IMR-90 (cell line): ENCODE results near the gene BTK. TPM values are rescaled to one million over a fixed set of nuclear protein-coding genes. Genes with fewer than 3 reads are reported as not detected.

Experiments used
- ATAC-seq: fragments of 200-7000 bp; cut with Tn5 transposase; 2 replicates; pipeline ENCODE4 v1.9.1; 2020; ENCODE audit warnings: low read depth, mild to moderate bottlenecking, moderate library complexity
- BruUV-seq: library from RNA; stranded (reverse); fragments of 400-500 nt; replicated peaks from 2 replicates; lab custom pipeline; 2021; lab: Mats Ljungman, UMichigan
- CTCF ChIA-PET: fragments of 300-600 bp; formaldehyde crosslinking; extraction: SDS; loops from one replicate; lab custom pipeline; 2021; ENCODE audit warnings: antibody characterized with exemption; lab: Yijun Ruan, JAX
- POLR2A ChIA-PET: fragments of 300-600 bp; sonication (Branson Sonifier 250); formaldehyde crosslinking; loops from one replicate; lab custom pipeline; 2022; ENCODE audit warnings: antibody characterized with exemption; ENCODE audit not compliant: unreplicated experiment; lab: Charles Lee
- DNase-seq: peaks from one replicate; pipeline ENCODE4 v3.0.0; 2013
- H2AFZ ChIP-seq: replicated peaks from 2 replicates; pipeline ENCODE3; 2013; ENCODE audit warnings: low read length, mild to moderate bottlenecking; ENCODE audit not compliant: poor library complexity
- H2AK5ac ChIP-seq: 2 replicates; pipeline ENCODE4 v1.6.1; 2013; ENCODE audit warnings: low read depth, low read length, inconsistent platforms
- H2AK9ac ChIP-seq: replicated peaks from 2 replicates; pipeline ENCODE3; 2013; ENCODE audit warnings: mild to moderate bottlenecking, low read depth, low read length, moderate library complexity; ENCODE audit not compliant: poor library complexity
- H2BK120ac ChIP-seq: 2 replicates; pipeline ENCODE4 v1.6.1; 2013; ENCODE audit warnings: low read depth, low read length, inconsistent platforms
- H2BK15ac ChIP-seq: 3 replicates; pipeline ENCODE4 v1.6.1; 2013; ENCODE audit warnings: low read depth, low read length, inconsistent platforms
- H2BK20ac ChIP-seq: 2 replicates; pipeline ENCODE4 v1.6.1; 2013; ENCODE audit warnings: low read depth, mild to moderate bottlenecking, inconsistent platforms, low read length, moderate library complexity
- H2BK5ac ChIP-seq: 2 replicates; pipeline ENCODE4 v1.6.1; 2013; ENCODE audit warnings: mild to moderate bottlenecking, low read depth, low read length, inconsistent platforms; ENCODE audit not compliant: poor library complexity, severe bottlenecking
- H3K14ac ChIP-seq: replicated peaks from 2 replicates; pipeline ENCODE4 v1.6.1; 2013; ENCODE audit warnings: low read depth, low read length, inconsistent platforms
- H3K18ac ChIP-seq: 2 replicates; pipeline ENCODE4 v1.6.1; 2013; ENCODE audit warnings: low read depth, low read length, control low read depth
- H3K23ac ChIP-seq: 2 replicates; pipeline ENCODE4 v1.6.1; 2013; ENCODE audit warnings: low read depth, low read length, inconsistent platforms
- H3K27ac ChIP-seq: 2 replicates; pipeline ENCODE4 v1.5.1; 2013; ENCODE audit warnings: mild to moderate bottlenecking, control low read depth, low read length; ENCODE audit not compliant: insufficient read depth
- H3K27me3 ChIP-seq: 2 replicates; pipeline ENCODE4 v1.6.1; 2013; ENCODE audit warnings: low read length; ENCODE audit not compliant: control insufficient read depth, insufficient read depth
- H3K36me3 ChIP-seq: 2 replicates; pipeline ENCODE4 v1.6.1; 2013; ENCODE audit warnings: low read length, mixed read lengths; ENCODE audit not compliant: control insufficient read depth, insufficient read depth
- H3K4ac ChIP-seq: 2 replicates; pipeline ENCODE4 v1.6.1; 2013; ENCODE audit warnings: low read depth, low read length, inconsistent platforms
- H3K4me1 ChIP-seq: 2 replicates; pipeline ENCODE4 v1.6.1; 2013; ENCODE audit warnings: low read length, mixed read lengths; ENCODE audit not compliant: control insufficient read depth, insufficient read depth
- H3K4me2 ChIP-seq: 2 replicates; pipeline ENCODE4 v1.6.1; 2013; ENCODE audit warnings: low read depth, mild to moderate bottlenecking, control low read depth, low read length, moderate library complexity
- H3K4me3 ChIP-seq: 2 replicates; pipeline ENCODE4 v1.5.1; 2013; ENCODE audit warnings: low read depth, mild to moderate bottlenecking, control low read depth, low read length, moderate library complexity; ENCODE audit not compliant: insufficient read depth
- H3K56ac ChIP-seq: 2 replicates; pipeline ENCODE4 v1.6.1; 2013; ENCODE audit warnings: low read length, inconsistent platforms; ENCODE audit not compliant: insufficient read depth; ENCODE audit errors: extremely low read depth
- H3K79me1 ChIP-seq, 2 experiments: 2 replicates each; pipeline ENCODE4 v1.6.1; 2013; ENCODE audit warnings: low read length in 2 of 2, inconsistent platforms in 1 of 2, low read depth in 1 of 2
- H3K9ac ChIP-seq: 2 replicates; pipeline ENCODE4 v1.6.1; 2013; ENCODE audit warnings: low read depth, low read length, control low read depth
- H3K9me1 ChIP-seq: 2 replicates; pipeline ENCODE4 v1.6.1; 2013; ENCODE audit warnings: low read length, inconsistent platforms; ENCODE audit not compliant: insufficient read depth
- H3K9me3 ChIP-seq: 2 replicates; pipeline ENCODE4 v1.6.1; 2013; ENCODE audit warnings: low read length; ENCODE audit not compliant: control insufficient read depth, insufficient read depth
- H4K20me1 ChIP-seq: 2 replicates; pipeline ENCODE4 v1.6.1; 2013; ENCODE audit warnings: low read length, inconsistent platforms; ENCODE audit not compliant: insufficient read depth
- H4K5ac ChIP-seq: 2 replicates; pipeline ENCODE4 v1.6.1; 2013; ENCODE audit warnings: mild to moderate bottlenecking, low read depth, low read length, control low read depth
- H4K8ac ChIP-seq, 2 experiments: 2 replicates each; pipeline ENCODE4 v1.6.1; 2013; ENCODE audit warnings: low read depth in 2 of 2, low read length in 2 of 2, control low read depth in 1 of 2, inconsistent platforms in 1 of 2
- H4K91ac ChIP-seq: 2 replicates; pipeline ENCODE4 v1.6.1; 2013; ENCODE audit warnings: low read depth, low read length, inconsistent platforms; ENCODE audit not compliant: insufficient read depth
- CEBPB ChIP-seq: IDR thresholded peaks from 2 replicates; pipeline ENCODE4 v1.6.1; 2012; ENCODE audit warnings: low read depth, low read length, improper control_type of control experiment
- MXI1 ChIP-seq: IDR thresholded peaks from 2 replicates; pipeline ENCODE4 v1.6.1; 2012; ENCODE audit warnings: low read depth, mild to moderate bottlenecking, low read length, moderate library complexity, borderline replicate concordance
- POLR2A ChIP-seq: IDR thresholded peaks from 2 replicates; pipeline ENCODE4 v1.6.1; 2012; ENCODE audit warnings: mild to moderate bottlenecking, low read depth, low read length
- RCOR1 ChIP-seq: IDR thresholded peaks from 2 replicates; pipeline ENCODE4 v1.6.1; 2012; ENCODE audit warnings: mild to moderate bottlenecking, low read length, improper control_type of control experiment; ENCODE audit not compliant: insufficient replicate concordance
- dilution Hi-C: fragments of 300-500 bp; cut with HindIII; formaldehyde crosslinking; loops from one replicate; pipeline ENCODE4 v1.14.3; 2018; ENCODE audit warnings: low sequenced_read_pairs; ENCODE audit not compliant: unreplicated experiment
- in situ Hi-C: fragments of 300-500 bp; cut with MboI; formaldehyde crosslinking; loops from 3 replicates; pipeline ENCODE4 v1.14.3; 2019; ENCODE audit warnings: low sequenced_read_pairs, inconsistent platforms, mixed read lengths
- intact Hi-C: fragments of 100-400 bp; cut with micrococcal nuclease; formaldehyde crosslinking; loops from 2 replicates; pipeline ENCODE4 v1.10.0; 2022
- polyA plus RNA-seq, 3 experiments: library from polyadenylated mRNA; depleted of rRNA; stranded (reverse); fragments of >200 nt; gene quantifications; 2 replicates each; pipeline ENCODE4 v1.2.3, GENCODE V29; 2012; ENCODE audit warnings: low replicate concordance in 1 of 3
- total RNA-seq: library from RNA; depleted of rRNA; stranded (reverse); fragments of >200 nt; gene quantifications from 2 replicates; pipeline ENCODE4 v1.2.3, GENCODE V29; 2012
- TF ChIP-seq, protein P1 (sequence below): conservative IDR thresholded peaks from 2 replicates; pipeline ENCODE4 v1.5.1; 2012; ENCODE audit warnings: mild to moderate bottlenecking, low read depth, low read length, improper control_type of control experiment
- TF ChIP-seq, protein P2 (sequence below): fragments of 150-350 bp; IDR thresholded peaks from 2 replicates; pipeline ENCODE4 v1.6.1; 2017; ENCODE audit warnings: mild to moderate bottlenecking, antibody characterized with exemption, low read length, low read depth

Gene BTK
- total and polyA plus RNA-seq, 2 of the 4 experiments (the other 2 are of a cell fraction), result not detected

DNA sequence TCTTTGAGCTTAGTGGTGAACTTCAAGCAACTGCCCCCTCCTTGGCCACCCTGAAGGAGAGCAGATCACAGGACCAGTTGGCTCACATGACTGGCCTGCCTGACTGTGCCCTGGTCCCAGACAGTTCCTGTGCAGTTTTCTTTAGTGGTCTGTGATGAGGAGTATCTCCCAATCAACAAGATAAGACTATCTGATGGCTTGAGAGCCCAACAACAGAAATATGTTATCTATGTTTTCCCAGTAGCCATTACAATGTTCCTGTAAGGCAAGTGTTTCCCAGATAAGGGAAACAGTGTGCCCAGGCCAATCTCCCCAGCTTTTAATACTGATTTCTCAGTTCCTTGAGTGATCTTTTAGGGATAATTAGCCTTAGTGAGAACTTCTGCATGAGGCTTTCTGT, 23.2 kb downstream of the BTK start:
- no peak for DNase-seq
- dilution Hi-C loops, result no loop called here
- no TSS peak for BruUV-seq

More for the DNA sequence above, 23.2 kb downstream of the BTK start:
- TF ChIP-seq, protein P1, sequence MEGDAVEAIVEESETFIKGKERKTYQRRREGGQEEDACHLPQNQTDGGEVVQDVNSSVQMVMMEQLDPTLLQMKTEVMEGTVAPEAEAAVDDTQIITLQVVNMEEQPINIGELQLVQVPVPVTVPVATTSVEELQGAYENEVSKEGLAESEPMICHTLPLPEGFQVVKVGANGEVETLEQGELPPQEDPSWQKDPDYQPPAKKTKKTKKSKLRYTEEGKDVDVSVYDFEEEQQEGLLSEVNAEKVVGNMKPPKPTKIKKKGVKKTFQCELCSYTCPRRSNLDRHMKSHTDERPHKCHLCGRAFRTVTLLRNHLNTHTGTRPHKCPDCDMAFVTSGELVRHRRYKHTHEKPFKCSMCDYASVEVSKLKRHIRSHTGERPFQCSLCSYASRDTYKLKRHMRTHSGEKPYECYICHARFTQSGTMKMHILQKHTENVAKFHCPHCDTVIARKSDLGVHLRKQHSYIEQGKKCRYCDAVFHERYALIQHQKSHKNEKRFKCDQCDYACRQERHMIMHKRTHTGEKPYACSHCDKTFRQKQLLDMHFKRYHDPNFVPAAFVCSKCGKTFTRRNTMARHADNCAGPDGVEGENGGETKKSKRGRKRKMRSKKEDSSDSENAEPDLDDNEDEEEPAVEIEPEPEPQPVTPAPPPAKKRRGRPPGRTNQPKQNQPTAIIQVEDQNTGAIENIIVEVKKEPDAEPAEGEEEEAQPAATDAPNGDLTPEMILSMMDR, result no peak
- TF ChIP-seq POLR2A (no peak), MXI1 (no peak), RCOR1 (no peak), CEBPB (no peak)
- TF ChIP-seq, protein P2, sequence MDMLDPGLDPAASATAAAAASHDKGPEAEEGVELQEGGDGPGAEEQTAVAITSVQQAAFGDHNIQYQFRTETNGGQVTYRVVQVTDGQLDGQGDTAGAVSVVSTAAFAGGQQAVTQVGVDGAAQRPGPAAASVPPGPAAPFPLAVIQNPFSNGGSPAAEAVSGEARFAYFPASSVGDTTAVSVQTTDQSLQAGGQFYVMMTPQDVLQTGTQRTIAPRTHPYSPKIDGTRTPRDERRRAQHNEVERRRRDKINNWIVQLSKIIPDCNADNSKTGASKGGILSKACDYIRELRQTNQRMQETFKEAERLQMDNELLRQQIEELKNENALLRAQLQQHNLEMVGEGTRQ, result no peak
- Histone ChIP-seq H4K8ac (no peak overlapping the region), H4K5ac (no peak overlapping the region), H3K4me1 (no peaks in the 10 kb centered on the region), H2BK120ac (no peak overlapping the region), H3K56ac (no peak overlapping the region), H3K4me3 (no peak overlapping the region), H3K9me3 (no peaks in the 10 kb centered on the region), H3K4me2 (no peak overlapping the region), H3K27me3 (peaks cover 5% of the 10 kb centered on the region; the same call in 1 of the 2 replicates), H3K27ac (no peak overlapping the region), H3K23ac (no peak overlapping the region), H3K36me3 (no peaks in the 10 kb centered on the region), H4K20me1 (no peaks in the 10 kb centered on the region), H2BK15ac (no peak overlapping the region), H2BK20ac (no peak overlapping the region), H2BK5ac (no peak overlapping the region), H3K9ac (no peak overlapping the region), H3K18ac (no peak overlapping the region), H3K14ac (no peak overlapping the region), H2AFZ (no peak overlapping the region), H2AK9ac (no peak overlapping the region), H3K79me1 (no peaks in the 10 kb centered on the region), H3K9me1 (peaks cover 5% of the 10 kb centered on the region; the same call in 1 of the 2 replicates), H4K91ac (no peak overlapping the region), H2AK5ac (no peak overlapping the region), H3K4ac (no peak overlapping the region)
- CTCF ChIA-PET, result no interaction called here
- intact Hi-C loops (no loop called here), in situ Hi-C loops (no loop called here)
- no peak for ATAC-seq
- POLR2A ChIA-PET, result no interaction called here
